Natural killer cell treated with Interleukin-12 subunit alpha and Interleukin-12 subunit beta and Interleukin-15 and Interleukin-18, amount 100 ng/mL, for 72 hours (primary cell): ENCODE data around the gene CNTRL. TPM values are rescaled to one million over a fixed set of nuclear protein-coding genes. Genes with fewer than 3 reads are reported as not detected.

Source experiments
- ATAC-seq, 2 donors: fragments of 150-1000 bp; cut with Tn5 transposase in 1 of 2; sonication (Bioruptor Pico), chemical (Tn5 transposase) in 1 of 2; 2 replicates each; pipeline ENCODE4 v1.10.0; 2021
- DNase-seq: peaks from one replicate; pipeline ENCODE4 v3.0.0; 2022; ENCODE audit warnings: low spot score
- H3K27ac Mint-ChIP-seq, 2 donors: 1 replicate in 1 of 2; 2 replicates in 1 of 2; pipeline ENCODE4 v1.8.0; 2022; ENCODE audit warnings: mixed read lengths in 2 of 2, mild to moderate bottlenecking in 1 of 2, moderate library complexity in 1 of 2
- H3K27me3 Mint-ChIP-seq, 2 donors: 1 replicate in 1 of 2; 2 replicates in 1 of 2; pipeline ENCODE4 v1.8.0; 2022; ENCODE audit warnings: mixed read lengths in 2 of 2
- H3K36me3 Mint-ChIP-seq: one replicate; pipeline ENCODE4 v1.8.0; 2022; ENCODE audit warnings: mixed read lengths
- H3K4me1 Mint-ChIP-seq, 2 donors: 1 replicate in 1 of 2; 2 replicates in 1 of 2; pipeline ENCODE4 v1.8.0; 2022; ENCODE audit warnings: low read depth in 2 of 2, mixed read lengths in 2 of 2, mild to moderate bottlenecking in 1 of 2
- H3K4me3 Mint-ChIP-seq: one replicate; pipeline ENCODE4 v1.8.0; 2022; ENCODE audit warnings: mixed read lengths
- H3K9me3 Mint-ChIP-seq: 2 replicates; pipeline ENCODE4 v1.8.0; 2022; ENCODE audit warnings: mixed read lengths
- total RNA-seq, 2 donors: library from RNA; stranded (reverse); gene quantifications; one replicate each; pipeline ENCODE4 v1.2.3, GENCODE V29; 2022

Gene CNTRL
- total RNA-seq, 2 donors from 2014 or later = 64.6 to 120 TPM

DNA sequence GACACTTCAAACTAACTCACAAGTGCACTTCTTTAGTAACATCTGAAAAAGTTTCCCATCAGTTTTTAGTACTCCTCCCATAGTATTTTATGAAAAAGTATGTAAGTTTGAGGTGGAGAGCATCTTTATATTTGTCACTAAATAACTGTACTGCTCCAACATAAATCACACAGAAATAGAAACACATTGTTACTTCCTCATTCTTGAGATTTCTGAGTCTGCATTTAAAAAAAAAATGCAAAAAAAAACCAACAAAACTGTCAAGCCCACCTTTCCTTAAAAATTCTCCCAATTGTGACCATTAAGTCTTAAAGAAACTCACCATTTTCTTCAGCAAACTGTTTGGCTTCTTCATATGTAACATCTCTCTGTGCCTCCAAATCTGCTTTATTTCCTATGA lies 108.2 kb downstream of the CNTRL start:
- Mint-ChIP-seq H3K27ac (peak overlapping the region; percentile 36 to 63), H3K36me3 (peaks cover 28% of the 10 kb centered on the region), H3K4me3 (no peak overlapping the region), H3K27me3 (no peaks in the 10 kb centered on the region), H3K9me3 (no peaks in the 10 kb centered on the region), H3K4me1 (peaks cover 38 to 47% of the 10 kb centered on the region in 2 donors)
- ATAC-seq (no peak), DNase-seq (no peak)

- Mint-ChIP-seq H3K4me3 (no peak overlapping the region), H3K4me1 (peaks cover 39 to 52% of the 10 kb centered on the region in 2 donors), H3K27ac (peak overlapping the region; percentile 36 to 63), H3K9me3 (no peaks in the 10 kb centered on the region), H3K36me3 (peaks cover 28% of the 10 kb centered on the region), H3K27me3 (no peaks in the 10 kb centered on the region)
- no peak for ATAC-seq
- DNase-seq = no peak
These were observed 109.1 kb downstream of the CNTRL start for GRCh38 chr9:121183666-121184423.

- H3K4me3 Mint-ChIP-seq = no peak overlapping the region
- peaks cover 28% of the 10 kb centered on the region for H3K36me3 Mint-ChIP-seq
- H3K27ac Mint-ChIP-seq = peak overlapping the region; percentile 63 to 79
- ATAC-seq (no peak), DNase-seq (no peak)
- H3K4me1 Mint-ChIP-seq = peaks cover 42 to 58% of the 10 kb centered on the region in 2 donors
- no peaks in the 10 kb centered on the region for H3K27me3 Mint-ChIP-seq
- H3K9me3 Mint-ChIP-seq = no peaks in the 10 kb centered on the region
These were observed 109.7 kb downstream of the CNTRL start for GRCh38 chr9:121184463-121184862.

- Mint-ChIP-seq H3K9me3 (no peaks in the 10 kb centered on the region), H3K4me3 (peak overlapping the region; percentile 49), H3K4me1 (peaks cover 43 to 56% of the 10 kb centered on the region in 2 donors), H3K27me3 (no peaks in the 10 kb centered on the region), H3K36me3 (peaks cover 28% of the 10 kb centered on the region), H3K27ac (peak overlapping the region; percentile 17 to 79)
- no peak for DNase-seq
- peak in 1 of 2 donors; percentile 20 for ATAC-seq
These were observed 110.5 kb downstream of the CNTRL start for GRCh38 chr9:121185178-121185745.

GRCh38 chr9:121185774-121186403 lies 111.1 kb downstream of the CNTRL start:
- Mint-ChIP-seq H3K9me3 (no peaks in the 10 kb centered on the region), H3K36me3 (peaks cover 26% of the 10 kb centered on the region), H3K27ac (peak overlapping the region; percentile 17 to 79), H3K4me3 (peak overlapping the region; percentile 49), H3K4me1 (peaks cover 47 to 58% of the 10 kb centered on the region in 2 donors), H3K27me3 (no peaks in the 10 kb centered on the region)
- ATAC-seq (peak in 1 of 2 donors; percentile 58), DNase-seq (no peak)

DNA sequence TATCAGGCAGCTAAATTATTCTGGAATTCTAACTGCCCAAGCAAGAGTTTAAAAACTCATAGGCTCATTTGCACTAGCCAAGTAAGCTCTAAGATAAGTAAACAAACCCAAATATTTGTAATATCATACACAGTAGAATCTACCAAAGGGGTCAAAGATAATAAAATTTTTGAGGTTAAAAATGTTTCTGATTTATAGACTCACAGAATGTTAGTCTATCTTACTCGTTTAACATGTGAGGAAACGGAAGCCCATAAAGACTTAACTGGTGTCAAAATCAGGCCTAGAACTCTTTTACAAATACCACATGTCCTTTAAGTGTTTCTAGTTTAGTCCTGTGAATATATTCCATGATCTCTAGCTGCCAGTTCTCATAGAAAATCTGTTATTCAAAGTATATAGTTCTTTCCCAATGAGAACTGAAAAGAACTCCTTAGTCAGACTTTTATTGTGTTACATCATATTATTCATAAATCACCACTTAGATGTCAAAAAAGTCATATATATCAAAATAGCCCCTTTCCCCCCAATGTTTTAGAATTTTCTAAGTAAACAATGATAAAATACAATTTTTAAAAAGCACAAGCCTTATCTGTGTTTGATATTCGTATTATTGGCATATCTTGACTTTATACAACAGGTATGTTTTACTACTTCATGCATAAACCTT lies 113.0 kb downstream of the CNTRL start:
- no peaks in the 10 kb centered on the region for H3K27me3 Mint-ChIP-seq
- H3K4me1 Mint-ChIP-seq = peaks cover 46 to 70% of the 10 kb centered on the region in 2 donors
- no peak for DNase-seq
- H3K27ac Mint-ChIP-seq = peak overlapping the region; percentile 18 to 60
- no peak overlapping the region for H3K4me3 Mint-ChIP-seq
- no peaks in the 10 kb centered on the region for H3K9me3 Mint-ChIP-seq
- ATAC-seq = no peak
- H3K36me3 Mint-ChIP-seq = peaks cover 23% of the 10 kb centered on the region

DNA sequence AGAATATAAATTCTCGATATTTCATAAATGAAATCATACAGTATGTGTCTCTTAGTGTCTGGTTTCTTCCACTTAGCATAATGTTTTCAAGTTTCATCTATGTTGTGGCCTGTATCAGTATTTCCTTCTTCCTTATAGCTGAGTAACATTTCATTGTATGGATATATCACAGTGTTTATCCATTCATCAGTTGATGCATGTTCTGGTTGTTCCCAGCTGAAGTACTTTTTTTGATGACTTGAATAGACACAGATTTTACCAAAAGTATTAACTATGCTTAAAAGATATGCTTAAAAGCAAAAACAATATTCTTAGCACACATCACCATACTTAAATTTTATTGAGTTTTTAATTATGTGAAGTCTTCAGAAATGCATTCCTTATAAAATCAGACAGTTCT lies 114.3 kb downstream of the CNTRL start:
- peaks cover 42 to 70% of the 10 kb centered on the region in 2 donors for H3K4me1 Mint-ChIP-seq
- ATAC-seq (no peak), DNase-seq (no peak)
- H3K4me3 Mint-ChIP-seq = no peak overlapping the region
- no peaks in the 10 kb centered on the region for H3K9me3 Mint-ChIP-seq
- H3K36me3 Mint-ChIP-seq = peaks cover 17% of the 10 kb centered on the region
- H3K27ac Mint-ChIP-seq = no peak overlapping the region
- H3K27me3 Mint-ChIP-seq = no peaks in the 10 kb centered on the region

DNA sequence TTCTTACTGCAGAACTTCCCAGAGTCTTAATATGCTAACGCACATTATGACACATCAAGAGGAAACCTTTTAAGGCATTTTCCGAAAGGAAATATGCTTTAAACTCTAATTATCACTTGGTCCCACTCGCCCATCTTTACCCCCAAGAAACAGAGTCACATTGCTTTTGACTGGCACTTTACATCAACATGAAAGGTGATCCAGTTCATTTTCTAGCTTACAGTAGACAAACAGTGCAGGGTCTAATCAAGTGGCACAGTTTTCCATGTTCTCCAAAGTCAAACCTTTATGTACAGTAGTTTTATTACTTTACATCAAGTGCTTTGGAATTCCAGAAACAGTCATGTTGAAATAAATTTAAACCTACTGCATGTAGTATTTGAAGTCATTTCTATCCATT lies 114.9 kb downstream of the CNTRL start:
- H3K27ac Mint-ChIP-seq = no peak overlapping the region
- H3K27me3 Mint-ChIP-seq = no peaks in the 10 kb centered on the region
- H3K36me3 Mint-ChIP-seq = peaks cover 17% of the 10 kb centered on the region
- ATAC-seq (no peak), DNase-seq (no peak)
- H3K4me3 Mint-ChIP-seq = no peak overlapping the region
- H3K9me3 Mint-ChIP-seq = no peaks in the 10 kb centered on the region
- H3K4me1 Mint-ChIP-seq = peaks cover 43 to 73% of the 10 kb centered on the region in 2 donors

GRCh38 chr9:121191235-121191634 lies 116.5 kb downstream of the CNTRL start:
- Mint-ChIP-seq H3K9me3 (no peaks in the 10 kb centered on the region), H3K4me3 (no peak overlapping the region), H3K27ac (no peak overlapping the region), H3K27me3 (no peaks in the 10 kb centered on the region), H3K4me1 (peaks cover 38 to 74% of the 10 kb centered on the region in 2 donors), H3K36me3 (peaks cover 5% of the 10 kb centered on the region)
- ATAC-seq (no peak), DNase-seq (no peak)

- no peaks in the 10 kb centered on the region for H3K9me3 Mint-ChIP-seq
- peaks cover 39 to 78% of the 10 kb centered on the region in 2 donors for H3K4me1 Mint-ChIP-seq
- no peak for DNase-seq
- no peaks in the 10 kb centered on the region for H3K36me3 Mint-ChIP-seq
- ATAC-seq = no peak
- H3K27ac Mint-ChIP-seq = no peak overlapping the region
- no peaks in the 10 kb centered on the region for H3K27me3 Mint-ChIP-seq
- H3K4me3 Mint-ChIP-seq = no peak overlapping the region
These were observed 117.8 kb downstream of the CNTRL start for GRCh38 chr9:121192518-121192917.

- Mint-ChIP-seq H3K4me3 (no peak overlapping the region), H3K27ac (peak overlapping the region; percentile 49 to 52), H3K9me3 (no peaks in the 10 kb centered on the region), H3K36me3 (no peaks in the 10 kb centered on the region), H3K27me3 (no peaks in the 10 kb centered on the region), H3K4me1 (peaks cover 41 to 78% of the 10 kb centered on the region in 2 donors)
- DNase-seq = no peak
- ATAC-seq = no peak
These were observed 118.3 kb downstream of the CNTRL start for GRCh38 chr9:121192959-121193640.

- DNase-seq (no peak), ATAC-seq (no peak)
- Mint-ChIP-seq H3K4me3 (no peak overlapping the region), H3K9me3 (no peaks in the 10 kb centered on the region), H3K36me3 (peaks cover 2% of the 10 kb centered on the region), H3K27me3 (no peaks in the 10 kb centered on the region), H3K27ac (peak overlapping the region; percentile 54 to 75), H3K4me1 (peaks cover 44 to 78% of the 10 kb centered on the region in 2 donors)
These were observed 120.0 kb downstream of the CNTRL start for GRCh38 chr9:121194730-121195129.

DNA sequence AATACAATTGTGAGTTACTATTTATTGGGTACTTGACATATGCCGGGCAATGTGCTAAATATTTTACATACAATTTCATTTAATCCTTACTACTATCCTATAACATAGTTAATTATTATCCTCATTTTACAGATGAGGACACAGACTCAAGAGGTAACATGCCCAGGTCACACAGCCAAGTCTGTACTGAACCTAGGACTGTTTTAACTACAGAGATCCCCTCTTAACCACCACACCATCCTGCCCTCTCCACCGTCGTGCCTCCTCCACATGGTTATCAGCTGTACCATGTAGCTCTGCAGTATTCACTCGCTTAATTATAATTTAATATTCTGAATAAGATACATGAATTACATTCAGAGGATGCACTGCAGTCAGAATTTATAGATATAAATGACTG lies 121.6 kb downstream of the CNTRL start:
- Mint-ChIP-seq H3K36me3 (peaks cover 6% of the 10 kb centered on the region), H3K27me3 (no peaks in the 10 kb centered on the region), H3K9me3 (no peaks in the 10 kb centered on the region), H3K27ac (peak overlapping the region; percentile 54 to 75), H3K4me1 (peaks cover 42 to 77% of the 10 kb centered on the region in 2 donors), H3K4me3 (peak overlapping the region; percentile 15)
- no peak for DNase-seq
- ATAC-seq = no peak
